HG02938 (cell line): ENCODE results near the gene BABAM1.

ENCODE experiments used
- ATAC-seq: cut with Tn5 transposase; IDR thresholded peaks from one replicate; pipeline ENCODE4 v1.9.1; 2021; ENCODE audit warnings: mild to moderate bottlenecking, moderate library complexity; ENCODE audit not compliant: unreplicated experiment

Gene BABAM1

GRCh38 chr19:17266975-17267788 is at the start of gene BABAM1:
Gene BABAM1 (plus strand): TSS chr19:17267443. CDS start chr19:17268807, 1,364 bp downstream.
- peak; percentile 89 for ATAC-seq

GRCh38 chr19:17219286-17219685 is 48.0 kb upstream of the BABAM1 start:
- no peak for ATAC-seq

GRCh38 chr19:17220207-17220758 is 47.0 kb upstream of the BABAM1 start:
- no peak for ATAC-seq

- ATAC-seq = no peak
Observed at GRCh38 chr19:17225053-17225452, 42.2 kb upstream of the BABAM1 start.

GRCh38 chr19:17226002-17226933 is 41.0 kb upstream of the BABAM1 start, which contains the start of gene OCEL1:
Gene OCEL1 (plus strand): TSS chr19:17226226. CDS start chr19:17226248, 22 bp downstream.
- peak; percentile 90 for ATAC-seq

GRCh38 chr19:17227798-17228367 is 39.4 kb upstream of the BABAM1 start:
- no peak for ATAC-seq

- no peak for ATAC-seq
Observed at GRCh38 chr19:17229890-17230289, 37.4 kb upstream of the BABAM1 start.

GRCh38 chr19:17232258-17232657 is 35.0 kb upstream of the BABAM1 start:
- no peak for ATAC-seq

GRCh38 chr19:17234911-17235299 is 32.3 kb upstream of the BABAM1 start:
- ATAC-seq = no peak

GRCh38 chr19:17235300-17235970 is 31.8 kb upstream of the BABAM1 start:
- no peak for ATAC-seq

GRCh38 chr19:17235971-17236777 is 31.1 kb upstream of the BABAM1 start:
- ATAC-seq = no peak

GRCh38 chr19:17236811-17237543 is 30.3 kb upstream of the BABAM1 start:
- ATAC-seq = no peak

GRCh38 chr19:17237747-17238706 is 29.2 kb upstream of the BABAM1 start:
- no peak for ATAC-seq

GRCh38 chr19:17240062-17240752 is 27.0 kb upstream of the BABAM1 start:
- ATAC-seq = no peak

GRCh38 chr19:17240826-17241399 is 26.3 kb upstream of the BABAM1 start:
- no peak for ATAC-seq

- no peak for ATAC-seq
Observed at GRCh38 chr19:17242431-17243208, 24.6 kb upstream of the BABAM1 start.
